Stimulated activated CD4-positive, alpha-beta T cell treated with anti-CD3 and anti-CD28 coated beads, Interleukin-4, amount 100 ng/mL, for 4 hours (primary cell): Measurements from ENCODE around the gene PLA2G2D.
"Not testable (repeated sequence)": the region's sequence is repeated elsewhere in the genome, so short reads cannot be mapped to it uniquely, and the experiment has no call there.

Source experiments
- DNase-seq, 2 experiments: peaks; one replicate each; pipeline ENCODE4 v3.0.0-alpha.2; 2020

Gene PLA2G2D

DNA sequence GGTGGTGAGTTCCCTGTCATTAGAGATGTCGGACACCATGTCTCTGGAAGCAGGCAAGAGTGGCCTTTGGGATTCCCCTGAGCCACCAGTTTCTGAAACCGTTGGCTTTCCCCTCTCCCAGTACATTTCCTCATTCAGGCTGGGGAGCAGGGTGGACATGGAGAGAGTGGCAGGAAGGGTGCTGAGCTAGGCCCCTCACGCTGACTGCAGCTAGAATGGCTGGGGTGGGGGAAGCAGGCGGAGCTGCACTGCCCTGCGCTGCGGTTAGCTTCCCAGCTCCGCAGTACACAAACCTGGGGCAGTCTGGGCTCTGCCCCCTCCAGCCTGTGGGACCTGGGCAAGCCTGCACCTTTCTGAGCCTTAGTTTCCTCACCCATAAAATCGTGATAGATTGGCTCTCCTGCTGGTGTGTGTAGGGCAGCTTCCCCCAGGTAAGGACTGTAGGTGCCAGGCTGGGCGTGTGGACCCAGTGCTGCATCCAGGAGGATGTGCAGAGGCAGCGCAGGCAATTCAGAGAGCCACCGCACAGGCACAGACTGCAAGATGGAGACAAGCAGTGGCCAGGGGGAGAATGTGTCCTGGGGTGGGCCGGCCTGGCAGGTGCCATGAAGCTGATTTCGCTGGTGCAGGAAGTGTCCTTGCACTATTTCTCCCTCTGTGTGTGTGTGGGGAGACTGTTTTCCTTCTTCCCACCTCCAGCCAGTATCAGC lies 22.8 kb upstream of the PLA2G2D start:
- DNase-seq = no peak

GRCh38 chr1:20141466-20141865 lies 22.1 kb upstream of the PLA2G2D start:
- no peak for DNase-seq

- DNase-seq = no peak
Measured at GRCh38 chr1:20141001-20141400, 21.7 kb upstream of the PLA2G2D start.

DNA sequence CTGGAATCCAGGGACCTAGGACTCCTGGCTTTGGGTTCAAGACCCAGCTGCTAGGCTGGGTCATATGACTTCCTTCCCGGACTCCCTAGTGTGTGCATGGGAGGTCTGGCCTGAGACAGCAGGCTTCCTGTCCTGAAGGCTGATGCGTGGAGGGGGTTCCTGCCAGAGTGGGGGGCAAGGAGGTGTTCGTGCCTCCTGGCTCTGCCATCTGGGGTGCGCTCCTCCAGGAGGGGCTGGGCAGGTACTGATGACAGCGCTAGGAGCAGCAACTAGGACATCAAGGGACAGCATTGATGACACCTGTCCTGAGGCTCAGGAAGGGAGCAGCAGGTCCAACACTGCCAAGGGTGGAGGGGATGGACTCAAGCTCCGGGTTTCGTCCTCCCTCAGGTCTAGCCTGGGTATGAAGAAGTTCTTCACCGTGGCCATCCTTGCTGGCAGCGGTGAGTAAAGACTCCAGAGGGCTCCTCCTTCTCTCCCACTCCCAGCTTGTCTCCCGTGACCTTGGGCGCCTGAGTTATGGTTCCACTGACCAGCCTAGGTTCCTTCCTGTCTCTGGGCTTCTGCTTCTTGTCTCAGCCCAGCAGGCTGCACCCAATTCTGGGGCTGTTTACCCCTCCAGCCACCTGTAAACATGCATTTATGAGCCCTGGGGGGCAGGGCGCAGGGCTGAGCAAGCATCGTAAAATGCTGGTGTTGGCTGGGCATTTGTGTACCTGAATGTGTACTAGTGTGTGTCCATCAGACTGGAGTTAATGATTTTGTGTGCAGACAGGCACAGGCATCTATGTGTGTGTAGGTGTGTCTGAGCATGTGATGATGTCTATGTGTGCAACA lies 20.7 kb upstream of the PLA2G2D start:
- no peak for DNase-seq

DNA sequence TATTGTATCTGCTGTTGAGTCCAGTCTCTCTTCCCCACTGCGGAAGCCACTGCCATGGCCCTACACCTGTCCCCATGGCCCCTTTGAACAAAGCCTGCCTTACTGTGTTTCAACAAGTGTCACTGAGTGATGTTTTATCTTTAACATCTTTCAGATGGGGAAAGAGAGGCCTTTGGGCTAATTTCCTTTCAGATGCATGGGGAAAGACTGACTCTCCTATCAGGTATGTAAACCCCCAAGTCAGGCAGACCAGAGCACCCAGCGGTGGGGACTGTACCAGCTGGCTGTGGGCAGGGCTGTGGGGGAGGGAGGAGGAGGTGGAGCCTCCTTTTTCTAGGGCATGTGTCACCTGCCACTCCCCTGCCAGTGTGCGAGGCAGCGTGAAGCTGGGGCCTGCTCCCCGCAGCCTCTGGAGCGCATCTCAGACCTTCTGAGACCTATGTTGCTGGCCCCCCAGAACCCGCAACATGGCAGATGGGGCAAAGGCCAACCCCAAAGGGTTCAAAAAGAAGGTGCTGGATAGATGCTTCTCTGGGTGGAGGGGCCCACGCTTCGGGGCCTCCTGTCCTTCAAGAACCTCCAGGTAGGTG lies 19.7 kb upstream of the PLA2G2D start, which contains the start of gene PLA2G2F:
Gene PLA2G2F (plus strand): TSS at position 363 of the 590 bp plus-strand sequence. CDS start 105 bp downstream, at position 468.
- DNase-seq = no peak

GRCh38 chr1:20138346-20138745 lies 19.0 kb upstream of the PLA2G2D start:
- DNase-seq = no peak

DNA sequence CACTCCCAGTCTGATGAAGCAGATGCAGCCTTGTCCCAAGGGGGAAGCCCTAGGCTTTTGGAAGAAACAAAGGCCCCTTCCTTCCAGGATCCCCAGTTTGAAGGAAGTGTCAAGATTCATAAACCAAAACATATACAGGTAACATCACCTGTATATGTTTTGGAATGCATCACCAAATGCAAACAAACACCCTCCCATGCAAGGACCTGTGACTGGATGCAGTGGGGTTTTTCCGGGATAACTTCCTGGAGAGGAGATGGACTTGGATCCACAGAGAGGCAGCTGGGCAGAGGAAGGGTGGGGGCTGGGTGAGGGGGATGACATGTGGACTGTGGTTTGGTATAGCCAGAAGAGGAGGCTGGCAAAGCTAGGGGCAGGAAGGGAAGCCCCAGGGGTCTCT lies 18.3 kb upstream of the PLA2G2D start:
- no peak for DNase-seq

- DNase-seq = no peak
Measured at GRCh38 chr1:20137055-20137454, 17.7 kb upstream of the PLA2G2D start.

DNA sequence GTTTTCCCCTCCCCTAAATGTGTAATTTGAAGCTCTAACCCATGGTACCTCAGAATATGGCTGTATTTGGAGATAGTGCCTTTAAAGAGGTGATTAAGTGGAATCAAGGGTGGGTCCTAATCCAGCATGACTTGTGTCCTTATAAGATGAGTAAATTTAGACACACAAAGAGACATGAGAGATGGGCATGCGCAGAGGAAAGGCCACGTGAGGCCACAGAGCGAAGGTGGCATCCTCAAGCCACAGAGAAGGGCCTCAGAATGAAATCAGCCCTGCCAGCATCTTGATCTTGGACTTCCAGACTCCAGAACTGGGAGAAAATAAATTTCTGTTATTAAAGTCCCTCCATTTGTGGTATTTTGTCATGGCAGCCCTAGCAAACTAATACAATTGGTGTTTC lies 16.9 kb upstream of the PLA2G2D start:
- no peak for DNase-seq

GRCh38 chr1:20134995-20135394 lies 15.7 kb upstream of the PLA2G2D start:
- DNase-seq = no peak

GRCh38 chr1:20130518-20130917 lies 11.2 kb upstream of the PLA2G2D start:
- not testable (repeated sequence) for DNase-seq

DNA sequence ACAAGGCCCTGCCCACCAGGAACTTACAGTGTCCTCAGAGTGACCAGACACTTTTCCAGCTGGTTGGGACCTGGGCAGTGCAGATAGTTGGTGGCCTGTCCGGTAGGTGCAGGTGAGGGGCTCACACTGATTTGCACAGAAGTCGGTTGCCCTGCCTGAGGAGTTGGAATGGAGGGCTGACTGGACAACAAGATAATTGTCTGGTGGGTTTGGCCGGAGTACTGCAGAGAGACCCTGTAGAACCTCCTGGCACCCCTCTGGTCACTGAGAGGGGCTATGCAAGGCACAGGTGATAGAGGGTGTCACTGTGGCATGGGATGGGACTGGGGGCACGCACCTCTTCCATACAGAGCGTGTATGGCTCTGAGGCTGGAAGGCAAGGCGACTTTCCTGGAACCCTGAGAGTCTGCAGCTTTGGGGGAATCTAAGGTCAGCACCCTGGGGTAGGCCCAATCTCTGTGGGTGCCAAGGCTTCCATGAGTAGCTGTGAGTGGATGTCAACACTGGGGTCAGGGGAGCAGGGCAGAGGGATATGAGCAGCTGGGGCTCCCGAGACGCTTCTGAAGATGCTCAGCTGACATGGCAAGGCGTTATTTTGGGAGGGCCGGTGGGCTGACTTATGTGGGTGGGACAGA lies 7.6 kb upstream of the PLA2G2D start:
- DNase-seq = no peak

GRCh38 chr1:20126041-20126805 lies 6.9 kb upstream of the PLA2G2D start:
- DNase-seq = no peak

- DNase-seq = no peak
Measured at GRCh38 chr1:20125100-20125499, 5.8 kb upstream of the PLA2G2D start.

GRCh38 chr1:20124456-20125057 lies 5.2 kb upstream of the PLA2G2D start:
- DNase-seq = no peak

DNA sequence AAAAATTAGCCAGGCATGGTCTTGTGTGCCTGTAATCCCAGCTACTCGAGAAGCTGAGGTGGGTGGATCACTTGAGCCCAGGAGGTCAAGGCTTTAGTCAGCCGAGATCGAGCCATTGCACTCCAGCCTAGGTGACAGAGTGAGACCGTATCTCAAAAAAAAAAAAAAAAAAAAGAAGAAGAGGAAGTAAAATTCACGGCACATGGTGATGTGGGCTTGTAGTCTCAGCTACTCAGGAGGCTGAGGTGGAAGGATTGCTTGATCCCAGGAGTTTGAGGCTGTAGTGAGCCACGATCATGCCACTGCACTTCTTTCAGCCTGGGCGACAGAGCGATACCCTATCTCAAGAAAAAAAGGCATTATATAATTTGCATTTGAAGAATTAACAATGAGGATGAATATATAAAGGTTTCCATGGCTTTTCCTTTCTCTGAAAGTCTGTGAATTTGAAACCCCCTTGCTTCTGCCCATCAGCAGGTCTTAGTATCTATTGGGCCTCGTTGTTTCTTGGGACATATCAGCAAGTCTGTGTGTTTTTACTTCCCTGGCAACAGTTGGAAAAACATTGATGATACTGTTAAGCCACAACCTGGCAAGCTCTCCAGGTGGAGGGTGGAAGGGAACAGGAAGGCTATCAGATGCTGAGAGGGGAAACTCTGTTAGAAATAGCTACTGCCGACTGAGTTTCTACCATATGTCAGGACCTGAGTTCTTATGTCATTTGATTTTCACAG lies 4.6 kb upstream of the PLA2G2D start:
- DNase-seq = no peak

DNA sequence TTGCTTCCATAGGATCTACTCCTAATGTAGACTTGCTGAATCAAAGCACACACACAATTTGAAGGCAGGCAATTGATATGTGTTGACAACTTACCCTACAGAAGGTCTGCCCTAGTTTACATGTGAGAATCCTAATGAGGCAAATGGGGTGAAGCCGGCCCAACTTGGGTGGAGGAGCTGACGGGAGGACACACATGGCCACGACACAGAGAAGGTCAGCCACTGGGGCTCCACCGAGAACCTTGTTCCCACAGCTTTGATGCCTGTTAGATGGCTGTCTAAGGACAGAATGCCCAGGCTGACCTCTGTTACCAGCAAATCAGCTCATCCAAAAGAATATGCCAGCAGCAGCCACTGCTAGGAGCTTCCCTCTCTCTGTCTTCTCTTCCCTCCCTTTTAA lies 1.5 kb upstream of the PLA2G2D start:
- DNase-seq = no peak

DNA sequence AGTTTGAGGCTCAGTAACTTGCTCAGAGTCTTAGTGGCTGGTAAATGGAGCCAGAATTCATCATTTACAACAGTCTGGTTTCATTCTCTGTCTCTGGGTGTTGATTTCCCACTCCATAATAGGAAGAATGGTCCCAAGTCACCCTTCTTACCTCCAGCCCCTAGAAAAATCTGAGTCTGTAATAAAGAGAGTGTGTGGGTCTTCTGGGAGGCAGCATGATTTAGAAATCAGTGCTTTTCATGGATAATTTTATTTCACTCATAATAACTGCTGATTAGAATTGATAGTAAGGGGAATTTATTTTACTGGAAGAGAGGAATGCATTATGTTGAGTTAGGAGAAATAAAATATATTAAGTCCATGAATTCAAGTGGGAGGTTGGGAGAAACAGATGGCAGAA lies 2.1 kb downstream of the PLA2G2D start:
- no peak for DNase-seq

- no peak for DNase-seq
Measured at GRCh38 chr1:20115916-20116315, 3.4 kb downstream of the PLA2G2D start.

DNA sequence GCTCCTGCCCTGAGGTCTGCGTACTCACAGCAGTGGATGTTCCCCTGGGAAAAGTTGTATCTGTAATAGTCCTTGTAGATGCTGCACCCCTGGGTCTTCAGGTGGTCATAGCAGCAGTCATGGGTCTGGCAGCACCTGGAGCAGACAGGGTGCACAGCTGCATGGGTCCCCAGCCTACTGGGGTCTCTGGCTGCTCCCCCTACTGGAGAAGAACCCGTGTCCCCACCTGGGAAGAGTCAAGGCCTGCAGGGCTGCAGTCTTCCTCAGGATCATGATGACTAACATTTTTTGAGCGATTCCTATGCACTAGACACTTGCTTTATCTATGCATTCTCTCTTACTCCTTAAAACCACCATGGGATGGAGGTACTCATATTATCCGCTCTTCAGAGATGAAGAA lies 3.9 kb downstream of the PLA2G2D start:
- no peak for DNase-seq

GRCh38 chr1:20114021-20114648 lies 5.2 kb downstream of the PLA2G2D start:
- no peak for DNase-seq
